HS-27A (cell line): ENCODE measurements around the gene ABCF3.

ENCODE experiments used
- DNase-seq: peaks from one replicate; pipeline ENCODE4 v3.0.0-alpha.2; 2012; ENCODE audit warnings: low read depth, missing footprints

The ABCF3 gene

DNA sequence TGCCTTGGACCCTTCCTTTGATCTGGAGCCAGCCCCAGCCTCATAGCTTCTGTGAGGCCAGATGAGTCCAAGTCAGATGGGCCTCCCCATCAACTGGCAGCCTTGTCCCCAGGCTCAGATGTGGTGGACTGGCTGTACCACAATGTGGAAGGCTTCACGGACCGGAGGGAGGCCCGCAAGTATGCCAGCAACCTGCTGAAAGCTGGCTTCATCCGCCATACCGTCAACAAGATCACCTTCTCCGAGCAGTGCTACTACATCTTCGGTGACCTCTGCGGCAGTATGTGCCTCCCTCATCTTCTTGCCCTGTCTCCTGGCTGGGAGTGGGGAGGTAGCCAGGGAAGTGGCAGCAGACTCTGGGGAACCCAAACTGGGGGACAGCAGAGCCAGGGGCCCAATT, 18.2 kb upstream of the ABCF3 start:
- no peak for DNase-seq

DNA sequence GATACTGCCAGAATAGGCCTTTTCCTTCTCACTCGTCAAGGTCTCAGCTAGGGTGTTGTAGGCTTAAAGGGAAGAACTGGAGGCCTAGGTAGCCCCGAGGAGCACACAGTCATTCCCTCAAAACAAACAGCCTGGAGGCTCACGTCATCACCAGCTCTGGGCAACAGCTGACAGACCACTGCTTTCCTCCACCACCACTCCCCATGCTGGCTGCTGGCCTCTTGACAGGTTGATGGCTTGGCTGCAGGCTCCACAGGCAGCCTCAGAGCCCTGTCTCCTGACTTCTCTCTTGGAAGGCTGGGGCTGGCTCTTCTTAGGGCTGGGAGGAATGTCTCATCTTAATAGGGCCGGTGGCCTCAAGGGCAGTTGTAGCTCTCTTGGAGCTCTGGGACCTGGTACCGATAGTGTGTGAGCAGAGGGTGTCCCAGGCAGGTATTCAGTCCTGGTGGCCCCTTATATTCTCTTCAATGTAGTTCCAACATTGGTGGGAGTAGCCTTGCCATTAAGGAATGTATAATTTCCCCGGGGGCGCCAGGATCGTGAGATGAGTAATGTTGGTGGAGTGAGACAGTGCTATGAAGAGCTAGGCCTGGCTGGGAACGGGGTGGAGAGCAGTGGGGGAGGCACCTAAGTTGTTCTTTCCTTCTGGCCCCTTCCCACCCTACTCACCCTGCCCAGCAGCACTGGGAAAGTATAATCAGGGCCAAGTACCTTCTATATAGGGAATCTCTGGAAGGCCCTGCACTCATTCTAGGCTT, 17.5 kb upstream of the ABCF3 start:
- no peak for DNase-seq

DNA sequence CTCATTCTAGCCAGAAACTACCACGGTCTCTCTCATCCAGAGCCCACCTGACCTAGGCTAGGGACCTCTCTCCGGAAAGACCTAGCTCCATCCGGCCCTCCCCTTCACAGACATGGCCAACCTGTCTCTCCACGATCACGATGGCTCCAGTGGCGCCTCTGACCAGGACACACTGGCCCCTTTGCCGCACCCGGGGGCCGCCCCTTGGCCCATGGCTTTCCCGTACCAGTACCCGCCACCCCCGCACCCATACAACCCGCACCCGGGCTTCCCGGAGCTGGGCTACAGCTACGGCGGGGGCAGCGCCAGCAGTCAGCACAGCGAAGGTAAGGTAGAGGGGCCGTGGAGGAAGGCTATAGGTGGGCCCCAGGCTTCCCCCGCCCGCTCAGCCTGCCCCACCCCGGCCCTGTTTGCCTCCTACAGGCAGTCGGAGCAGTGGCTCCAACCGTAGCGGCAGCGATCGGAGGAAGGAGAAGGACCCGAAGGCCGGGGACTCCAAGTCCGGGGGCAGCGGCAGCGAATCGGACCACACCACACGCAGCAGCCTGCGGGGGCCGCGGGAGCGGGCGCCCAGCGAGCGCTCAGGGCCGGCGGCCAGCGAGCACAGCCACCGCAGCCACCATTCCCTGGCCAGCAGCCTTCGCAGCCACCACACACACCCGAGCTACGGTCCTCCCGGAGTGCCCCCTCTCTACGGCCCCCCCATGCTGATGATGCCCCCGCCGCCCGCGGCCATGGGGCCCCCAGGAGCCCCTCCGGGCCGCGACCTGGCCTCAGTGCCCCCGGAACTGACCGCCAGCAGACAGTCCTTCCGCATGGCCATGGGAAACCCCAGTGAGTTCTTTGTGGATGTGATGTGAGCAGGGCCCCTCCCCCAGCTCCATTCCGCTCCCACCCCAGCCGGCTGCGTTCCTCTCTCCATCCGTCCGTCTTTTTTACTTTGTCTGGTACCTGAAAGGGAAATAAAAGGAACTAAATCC, 15.8 kb upstream of the ABCF3 start:
- no peak for DNase-seq

DNA sequence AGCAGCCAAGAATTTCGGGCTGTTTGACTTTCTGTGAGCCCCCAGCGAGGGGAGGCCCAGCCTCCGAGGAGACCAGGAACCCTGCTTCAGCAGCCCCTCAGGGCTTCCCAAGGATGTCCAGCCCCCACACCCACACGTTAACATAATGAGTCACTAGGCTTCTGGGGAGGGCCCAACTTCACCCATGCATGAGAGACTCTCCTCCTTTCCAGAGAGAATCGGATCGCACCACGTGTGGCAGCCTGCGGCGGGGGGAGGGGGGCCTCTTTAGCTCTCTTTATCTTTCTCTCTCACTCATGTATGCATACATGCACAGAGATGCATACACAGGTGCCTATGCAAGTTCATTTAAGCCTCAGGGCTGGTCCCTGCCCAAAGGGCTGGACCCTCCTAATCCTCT, 14.4 kb upstream of the ABCF3 start:
- no peak for DNase-seq

DNA sequence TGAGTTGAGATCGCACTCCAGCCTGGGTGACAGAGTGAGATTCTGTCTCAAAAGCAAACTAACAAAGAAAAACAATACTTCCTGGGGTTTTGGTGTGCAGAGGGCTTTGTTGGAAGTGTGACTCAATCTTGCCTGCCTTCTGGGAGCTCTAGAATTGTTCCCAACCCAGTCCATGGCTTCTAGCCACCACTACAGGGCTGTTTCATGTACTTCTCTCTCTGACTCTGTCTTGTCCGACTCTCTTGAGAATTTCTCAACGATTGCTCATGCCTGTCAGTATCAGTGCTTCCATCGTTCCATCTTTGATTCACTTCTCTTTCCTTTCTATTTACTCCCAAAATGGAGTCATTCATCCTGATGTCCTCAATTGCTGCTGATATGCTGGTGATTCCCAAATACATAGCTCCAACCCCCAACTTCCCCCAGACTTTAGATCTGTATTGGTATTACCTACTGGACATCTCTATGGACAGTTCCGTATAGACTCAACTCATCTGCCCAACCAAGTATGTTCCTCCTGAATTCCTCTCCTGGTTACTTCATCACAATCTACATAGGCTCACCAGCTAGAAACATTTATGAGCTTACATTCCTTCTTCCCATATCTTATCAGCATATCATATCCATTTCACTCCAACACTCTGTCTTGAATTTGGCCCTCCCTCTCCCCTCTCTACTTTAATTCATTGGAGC, 13.2 kb upstream of the ABCF3 start:
- DNase-seq: no peak

DNA sequence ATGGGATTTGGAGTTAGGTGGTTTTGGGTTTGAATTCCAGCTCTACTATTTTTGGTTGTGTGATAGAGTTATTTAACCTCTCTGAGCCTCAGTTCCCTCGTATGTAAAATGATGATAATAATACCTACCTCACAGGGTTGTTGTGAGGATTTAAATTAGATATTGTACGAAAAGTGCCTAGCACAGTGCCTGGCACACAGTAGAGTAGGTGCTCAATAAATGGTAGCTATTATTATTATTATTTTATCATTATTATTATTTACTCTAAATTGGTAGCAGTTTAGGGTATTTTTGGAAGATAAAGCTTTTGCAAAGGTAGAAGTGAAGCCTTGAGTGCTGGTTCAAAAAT, 12.7 kb upstream of the ABCF3 start:
- DNase-seq: no peak

DNA sequence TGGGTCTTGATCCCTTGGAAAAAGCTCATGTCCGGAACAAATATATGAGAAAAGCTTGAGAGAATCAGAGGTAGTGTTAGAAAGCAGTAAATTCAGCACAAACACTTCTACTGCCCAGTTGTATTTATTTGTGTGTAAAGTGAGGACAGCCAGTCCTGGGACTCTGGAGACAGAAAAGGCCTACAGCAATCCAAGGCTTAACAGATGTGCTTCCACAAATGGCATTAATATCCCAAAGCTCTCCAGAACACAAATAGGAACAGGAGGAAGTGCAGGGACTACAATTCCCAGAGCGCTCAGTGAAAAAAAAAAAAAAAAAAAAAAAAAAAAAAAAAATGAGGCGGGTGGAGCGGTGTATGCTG, 11.7 kb upstream of the ABCF3 start:
- DNase-seq: no peak

DNA sequence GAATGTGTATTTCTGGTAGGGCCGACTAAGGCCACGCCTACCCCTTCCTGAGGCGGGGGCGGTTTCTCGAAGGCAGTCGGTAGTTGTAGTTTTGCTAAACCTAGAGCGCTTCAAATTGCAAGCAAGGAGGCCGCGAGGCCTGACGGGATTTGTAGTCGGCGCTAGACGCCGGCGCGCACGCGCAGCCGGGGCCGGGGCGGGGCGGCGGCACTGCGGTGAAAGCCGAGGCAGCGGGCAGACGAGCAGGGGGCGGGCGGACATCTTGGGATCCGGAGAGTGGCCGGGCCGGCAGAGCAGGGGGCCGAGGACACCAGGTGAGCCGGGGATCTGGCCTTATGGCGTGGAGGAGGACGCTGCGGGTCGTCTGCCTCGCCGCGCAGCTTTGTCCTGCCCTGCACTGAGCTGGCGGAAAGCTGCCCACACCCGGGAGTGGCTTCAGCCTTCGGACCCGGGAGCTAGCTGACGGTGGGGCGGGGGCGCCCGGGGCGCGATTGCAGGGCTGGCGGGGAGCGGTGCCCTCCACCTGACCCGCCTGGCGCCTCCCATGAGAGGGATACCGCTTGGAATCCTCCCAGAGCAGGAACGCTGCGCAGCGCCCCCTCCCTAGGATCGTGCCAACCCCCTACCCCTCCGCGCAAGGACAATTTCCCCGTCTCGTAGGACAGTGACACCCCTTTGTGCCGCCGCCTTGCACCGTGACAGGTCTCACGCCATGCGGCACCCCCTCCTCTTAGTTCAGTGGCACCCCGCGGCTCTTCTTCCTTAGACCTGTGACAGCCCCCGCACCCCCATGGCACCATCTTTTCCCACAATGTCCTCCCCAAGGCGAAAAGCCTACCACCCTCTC, 11.1 kb upstream of the ABCF3 start, which contains the start of gene AP2M1:
TSS of gene AP2M1 (plus strand) at position 210 of the 847 bp plus-strand sequence. CDS start 2,139 bp downstream, outside the sequence.
- DNase-seq: peak; percentile 88

DNA sequence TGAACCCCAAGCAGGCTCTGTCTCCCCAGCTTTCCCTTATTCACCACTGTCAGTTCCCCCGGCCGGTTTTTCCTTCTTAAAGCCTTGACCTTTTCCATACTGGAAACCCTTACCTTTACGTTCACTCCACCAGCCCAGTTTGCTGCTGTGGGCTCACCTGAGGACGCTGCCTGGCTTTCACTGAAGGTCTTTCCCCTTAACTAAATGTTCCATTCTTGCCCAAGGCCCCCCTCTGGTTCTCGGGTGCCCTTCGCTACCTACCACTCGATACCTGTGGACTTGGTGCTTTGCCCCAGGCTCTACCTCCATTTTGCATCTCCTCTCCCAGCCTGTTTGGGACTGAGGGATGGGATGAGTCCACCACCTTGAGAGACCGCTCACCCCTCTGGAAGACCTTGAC, 10.5 kb upstream of the ABCF3 start:
- DNase-seq: no peak

DNA sequence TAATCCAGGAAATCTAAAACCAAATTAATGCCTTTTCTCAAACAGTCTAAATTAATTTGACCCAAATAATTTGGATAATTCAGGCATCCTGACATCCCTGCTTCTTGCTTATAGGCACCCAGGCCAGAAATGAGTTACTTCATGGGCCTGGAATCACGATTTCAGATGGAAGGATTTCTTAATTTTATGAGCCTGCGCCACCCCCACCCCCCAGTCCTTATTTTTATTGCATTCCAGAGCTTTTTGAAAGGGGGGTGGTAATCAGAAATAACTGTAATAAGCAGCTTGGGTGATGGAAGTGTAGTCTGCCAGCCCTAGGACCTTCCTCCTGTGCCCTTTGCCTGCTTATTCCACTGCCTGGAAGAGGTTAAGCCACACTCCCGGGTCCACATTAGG, 10.0 kb upstream of the ABCF3 start:
- DNase-seq: no peak

DNA sequence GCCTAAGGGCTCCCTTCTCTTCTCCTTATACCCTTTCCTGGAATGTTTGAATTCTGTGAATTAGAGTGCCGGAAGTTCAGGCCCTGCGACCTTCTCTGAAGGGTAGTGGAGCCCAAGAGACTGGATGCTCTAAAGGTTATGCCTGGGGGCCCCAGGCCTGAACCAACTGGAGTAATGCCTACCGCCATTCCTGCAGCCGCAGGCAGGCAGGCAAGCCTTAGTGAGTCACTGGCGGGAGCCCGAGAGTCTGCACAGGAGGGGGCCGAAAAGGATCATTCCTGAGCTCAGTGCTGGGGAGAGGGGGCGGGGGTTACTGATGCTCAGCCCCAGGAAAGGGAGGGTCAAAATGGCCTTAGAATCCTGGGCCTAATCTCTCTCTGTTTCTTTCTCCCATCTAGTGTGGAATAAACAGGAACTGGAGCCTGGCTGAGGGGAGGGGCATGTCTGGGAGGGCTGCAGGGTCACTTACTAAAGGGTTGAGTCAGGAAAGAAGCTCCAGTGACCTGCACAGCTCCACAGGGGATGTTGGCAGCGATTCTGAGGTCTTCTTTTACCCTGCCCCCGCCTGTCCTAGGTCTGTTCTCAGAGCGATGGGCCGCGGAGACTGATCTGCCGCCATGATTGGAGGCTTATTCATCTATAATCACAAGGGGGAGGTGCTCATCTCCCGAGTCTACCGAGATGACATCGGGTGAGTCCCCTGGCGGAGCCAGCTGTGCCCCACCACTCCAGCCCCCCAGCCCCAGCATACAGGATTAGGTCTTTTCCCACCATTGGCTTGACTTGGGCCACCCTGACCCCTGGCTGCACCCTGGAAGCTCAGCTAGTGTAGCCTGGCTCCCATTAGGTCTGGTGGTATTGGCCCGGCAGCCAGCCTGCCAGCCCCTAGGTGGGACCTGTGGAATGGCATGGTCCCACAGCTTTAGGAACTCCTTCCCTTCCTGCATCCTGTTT, 9.3 kb upstream of the ABCF3 start:
- DNase-seq: peak; percentile 83

DNA sequence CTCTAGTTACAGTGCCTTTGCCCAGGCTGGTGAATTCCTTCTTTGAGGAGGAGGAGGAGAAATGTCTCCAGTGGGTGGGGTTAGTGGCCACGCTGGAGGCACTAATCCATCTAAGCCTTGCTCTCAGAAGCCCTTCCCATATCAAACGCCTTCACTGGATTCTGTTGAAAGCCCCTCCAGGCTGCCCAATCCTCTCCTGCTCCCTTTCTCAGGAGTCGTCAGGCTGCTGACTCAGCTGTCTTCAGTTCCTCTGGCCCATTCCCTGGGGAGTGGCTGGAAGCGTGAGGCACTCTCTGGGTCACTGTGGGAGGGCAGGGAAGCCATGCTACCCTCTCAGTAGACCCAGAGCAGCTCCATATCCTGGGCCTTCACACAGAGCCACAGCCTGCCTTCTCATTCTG, 8.7 kb upstream of the ABCF3 start:
- DNase-seq: no peak

DNA sequence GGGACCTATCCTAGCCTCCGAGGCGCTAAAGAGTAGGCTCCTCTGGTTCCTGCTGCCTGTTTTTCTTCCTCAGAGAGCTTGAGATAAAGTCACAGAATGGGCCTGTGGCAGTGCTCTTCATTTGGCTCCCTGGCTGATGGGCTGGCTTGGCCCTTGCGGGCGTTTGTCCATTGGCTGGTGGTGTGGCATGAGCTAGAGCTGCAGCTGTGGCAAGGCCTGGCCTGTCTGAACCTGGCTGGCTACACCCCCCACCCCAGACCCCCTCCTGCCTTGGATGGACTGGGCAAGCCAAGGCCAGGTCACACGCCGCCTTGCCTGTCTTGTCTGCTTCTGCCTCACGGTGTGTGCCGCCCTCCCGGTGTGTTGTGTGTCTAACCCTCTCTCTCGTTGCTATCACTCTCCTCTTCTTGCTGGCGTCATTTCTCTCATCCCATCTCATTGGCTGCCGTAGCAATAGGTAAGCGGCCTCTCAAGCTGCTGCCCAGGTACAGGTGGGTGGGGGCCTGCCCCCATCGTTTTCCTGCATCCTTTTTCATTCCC, 8.2 kb upstream of the ABCF3 start:
- no peak for DNase-seq

DNA sequence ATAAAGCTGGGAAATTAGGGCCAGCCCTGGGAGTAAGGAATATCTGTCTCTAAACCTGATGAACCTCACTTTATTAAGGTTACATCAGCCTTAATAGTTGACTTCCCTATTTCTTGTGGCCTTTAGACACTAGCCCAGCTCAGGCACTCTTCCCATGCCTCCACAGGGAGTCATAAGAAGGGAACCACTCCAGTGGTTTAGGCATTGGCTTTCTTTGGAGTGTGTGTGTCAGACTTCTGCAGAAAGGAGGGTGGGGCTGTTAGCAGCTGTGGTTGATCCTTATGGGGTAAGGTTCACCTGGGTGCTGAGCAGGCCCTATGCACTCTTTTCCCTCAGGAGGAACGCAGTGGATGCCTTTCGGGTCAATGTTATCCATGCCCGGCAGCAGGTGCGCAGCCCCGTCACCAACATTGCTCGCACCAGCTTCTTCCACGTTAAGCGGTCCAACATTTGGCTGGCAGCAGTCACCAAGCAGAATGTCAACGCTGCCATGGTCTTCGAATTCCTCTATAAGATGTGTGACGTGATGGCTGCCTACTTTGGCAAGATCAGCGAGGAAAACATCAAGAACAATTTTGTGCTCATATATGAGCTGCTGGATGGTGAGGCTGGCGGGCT, 7.4 kb upstream of the ABCF3 start:
- DNase-seq: no peak

DNA sequence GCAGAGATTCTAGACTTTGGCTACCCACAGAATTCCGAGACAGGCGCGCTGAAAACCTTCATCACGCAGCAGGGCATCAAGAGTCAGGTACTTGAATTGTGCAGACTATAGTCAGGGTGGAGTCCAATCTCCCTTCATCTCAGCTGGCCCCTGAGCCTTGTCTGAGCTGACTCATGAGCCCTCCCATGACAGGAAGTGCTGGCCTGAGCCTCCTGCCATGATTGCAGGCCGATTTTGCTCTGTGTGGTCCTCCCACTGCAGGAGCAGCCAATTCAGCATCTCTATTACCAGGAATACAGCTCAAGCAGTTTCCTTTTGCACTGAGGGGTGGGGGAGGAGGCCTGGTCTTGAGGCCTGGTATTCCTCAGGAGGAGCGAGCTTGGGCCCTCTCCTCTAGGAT, 5.8 kb upstream of the ABCF3 start:
- no peak for DNase-seq

DNA sequence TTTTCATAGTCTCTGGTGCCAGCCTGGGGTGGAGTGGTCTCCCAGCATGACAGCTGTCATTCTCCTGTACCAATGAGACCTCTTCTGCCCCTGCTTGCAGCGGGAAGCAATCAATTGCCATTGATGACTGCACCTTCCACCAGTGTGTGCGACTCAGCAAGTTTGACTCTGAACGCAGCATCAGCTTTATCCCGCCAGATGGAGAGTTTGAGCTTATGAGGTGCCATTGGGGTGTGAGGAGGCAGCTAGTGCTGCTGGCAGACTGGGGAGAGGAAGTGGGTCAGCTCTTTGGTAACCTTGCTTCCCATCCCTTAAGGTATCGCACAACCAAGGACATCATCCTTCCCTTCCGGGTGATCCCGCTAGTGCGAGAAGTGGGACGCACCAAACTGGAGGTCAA, 4.4 kb upstream of the ABCF3 start:
- no peak for DNase-seq

DNA sequence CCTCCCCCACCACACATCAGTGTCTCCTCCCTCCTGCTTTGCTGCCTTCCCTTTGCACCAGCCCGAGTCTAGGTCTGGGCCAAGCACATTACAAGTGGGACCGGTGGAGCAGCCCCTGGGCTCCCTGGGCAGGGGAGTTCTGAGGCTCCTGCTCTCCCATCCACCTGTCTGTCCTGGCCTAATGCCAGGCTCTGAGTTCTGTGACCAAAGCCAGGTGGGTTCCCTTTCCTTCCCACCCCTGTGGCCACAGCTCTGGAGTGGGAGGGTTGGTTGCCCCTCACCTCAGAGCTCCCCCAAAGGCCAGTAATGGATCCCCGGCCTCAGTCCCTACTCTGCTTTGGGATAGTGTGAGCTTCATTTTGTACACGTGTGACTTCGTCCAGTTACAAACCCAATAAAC, 2.3 kb upstream of the ABCF3 start:
- DNase-seq: no peak

DNA sequence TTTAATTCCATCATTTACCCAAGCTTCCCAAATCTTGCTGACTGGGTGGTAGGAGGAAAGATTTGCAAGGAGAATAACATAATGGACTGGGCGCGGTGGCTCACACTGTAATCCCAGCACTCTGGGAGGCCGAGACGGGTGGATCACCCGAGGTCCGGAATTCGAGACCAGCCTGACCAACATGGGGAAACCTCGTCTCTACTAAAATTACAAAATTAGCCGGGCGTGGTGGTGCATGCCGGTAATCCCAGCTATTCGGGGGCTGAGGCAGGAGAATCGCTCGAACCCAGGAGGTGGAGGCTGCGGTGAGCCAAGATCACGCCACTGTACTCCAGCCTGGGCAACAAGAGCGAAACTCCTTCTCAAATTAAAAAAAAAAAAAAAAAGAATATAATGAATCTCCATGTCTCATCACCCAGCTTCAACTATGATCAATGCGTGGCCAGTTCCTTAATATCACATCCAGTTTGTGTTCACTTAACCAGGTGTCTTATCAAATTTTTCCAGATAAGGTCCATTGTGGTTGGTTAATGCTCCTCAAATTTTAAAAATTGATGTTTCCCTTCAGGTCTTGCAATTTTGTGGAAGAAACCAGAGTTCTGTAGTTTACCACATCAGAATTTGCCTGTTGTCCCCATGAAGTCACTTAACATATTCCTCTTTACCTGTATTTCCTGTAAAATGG, 1.3 kb upstream of the ABCF3 start:
- no peak for DNase-seq

DNA sequence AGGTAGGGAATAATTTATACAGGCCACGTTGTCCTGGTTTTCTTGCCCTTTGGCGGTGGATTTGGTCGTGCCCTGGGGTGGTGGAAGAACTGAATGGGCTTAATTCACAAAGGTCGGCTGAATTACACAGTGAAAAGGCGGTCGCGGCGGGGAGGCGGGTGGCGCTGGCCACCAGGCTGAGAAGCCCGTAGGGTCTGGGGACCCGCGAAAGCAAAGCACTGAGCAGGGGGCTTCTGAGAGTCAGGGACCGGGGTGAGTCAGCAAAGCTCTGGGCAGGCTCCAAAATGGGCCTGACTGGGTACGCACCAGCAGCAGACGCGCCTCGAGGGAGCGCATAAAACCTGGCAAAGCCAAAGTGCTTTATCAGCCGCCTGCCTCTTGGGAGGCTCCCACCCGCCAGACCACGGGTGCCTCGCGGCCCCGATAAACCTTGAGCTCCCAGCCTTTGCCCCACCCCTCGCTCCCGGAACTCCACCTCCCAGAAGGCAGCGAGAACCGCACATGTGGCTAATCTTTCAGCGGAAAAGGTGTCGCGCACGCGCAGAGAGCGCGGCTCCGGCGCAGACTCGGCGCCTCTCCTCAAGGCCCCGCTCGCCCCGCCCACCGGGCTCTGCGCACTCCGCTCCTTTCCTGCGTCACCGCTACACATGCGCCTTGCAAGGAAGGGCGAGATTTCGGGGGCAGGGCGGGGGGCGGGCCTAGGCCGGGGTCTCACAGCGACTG, 377 bp upstream of the ABCF3 start:
- peak; percentile 94 for DNase-seq
